ENCODE data around the gene MAPKAP1. TPM values are rescaled to one million over a fixed set of nuclear protein-coding genes. Genes with fewer than 3 reads are reported as not detected.

The MAPKAP1 gene
- total and polyA plus RNA-seq, 2 of the 13 experiments (the other 11 are each of a cell fraction or from before 2014, with no cell fraction given), result 45.0 to 64.3 TPM

DNA sequence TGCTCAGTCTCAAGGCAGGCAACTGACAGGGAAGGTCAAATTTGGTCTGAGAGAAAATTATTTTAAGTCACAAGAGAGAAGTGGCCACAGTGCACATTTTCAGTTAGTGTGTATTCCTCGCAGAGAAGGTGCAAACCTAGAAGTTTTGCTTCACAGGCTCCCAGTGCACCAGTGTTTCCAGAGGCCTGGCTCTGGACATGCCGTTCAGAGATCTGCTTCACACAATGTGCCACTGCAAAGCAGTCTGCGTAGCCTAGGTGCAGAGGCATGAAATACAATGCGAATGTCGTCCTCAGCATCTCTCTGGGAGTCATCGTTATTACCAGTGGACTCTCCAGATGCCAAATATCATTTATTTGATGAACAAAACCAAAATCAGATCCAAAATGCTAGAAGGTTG is 147.8 kb downstream of the MAPKAP1 start:
- intact Hi-C loops (cut with micrococcal nuclease; ENCODE audit: unreplicated experiment) (loop anchor here (5.0 kb wide), 1 partner anchor 127 kb away; no protein-coding TSS in a partner anchor), in situ Hi-C loops (cut with HindIII; ENCODE audit: extremely low pct_ligation_motif_present, low pct_unique_long_range_greater_than_20kb) (no loop called here)
- H3K4me1 ChIP-seq (ENCODE audit: insufficient read depth, low read length), result peaks cover 6% of the 10 kb centered on the region; the same call in 1 of the 2 replicates
- H3K27me3 ChIP-seq (ENCODE audit: control insufficient read depth in 1 of 2, insufficient read depth in 2 of 2, low read length in 2 of 2), result no peaks in the 10 kb centered on the region
- FAIRE-seq, result no peak
- ATAC-seq, result no peak
- WGBS (ENCODE audit: low lambda C conversion rate), result 99% methylated on average over 6 of the region's 6 CpGs
- H3K4me3 ChIP-seq (replicated peaks in 1 of 3; ENCODE audit: insufficient read depth in 1 of 3, low read depth in 2 of 3, low read length in 3 of 3), result no peak overlapping the region
- no peak for DNase-seq (ENCODE audit: low spot score)
- no peaks in the 10 kb centered on the region for H3K9me3 ChIP-seq (ENCODE audit: low read length)
- no peak overlapping the region for H2AFZ ChIP-seq (ENCODE audit: low read length)
- no peaks in the 10 kb centered on the region for H3K79me2 ChIP-seq (ENCODE audit: insufficient read depth, low read length)
- H3K9ac ChIP-seq (ENCODE audit: insufficient read depth, low read depth, low read length), result no peak overlapping the region
- no peak overlapping the region for H3K4me2 ChIP-seq (ENCODE audit: low read depth, low read length)
- no peak overlapping the region for H3K27ac ChIP-seq (ENCODE audit: extremely low read length, insufficient read depth, low read length)
- no peaks in the 10 kb centered on the region for H4K20me1 ChIP-seq (ENCODE audit: insufficient read depth, low read length)
- H3K36me3 ChIP-seq (replicated peaks in 1 of 2; ENCODE audit: control insufficient read depth in 1 of 2, insufficient read depth in 2 of 2, low read length in 2 of 2), result peaks cover 0 to 11% of the 10 kb centered on the region in 2 experiments; a peak in 1 of 5 replicates
- ChIA-PET CTCF (ENCODE audit: low intra/inter-chr PET ratio, low total read pairs) (interaction anchor here (3.6 kb wide), 1 partner anchor 72 kb away, joined by 42 read pairs; no protein-coding TSS in a partner anchor), POLR2A (no interaction called here)
- no peak for TF ChIP-seq ARHGAP35 (CRISPR knock-in tag; IDR thresholded peaks at IDR 0.05; ENCODE audit: borderline replicate concordance)
- no peak for TF ChIP-seq HNF1B (CRISPR knock-in tag; IDR thresholded peaks at IDR 0.05)
- TF ChIP-seq ZBTB37 (CRISPR knock-in tag; IDR thresholded peaks at IDR 0.05), result no peak
- no peak for TF ChIP-seq FOXK2 (IDR thresholded peaks at IDR 0.05)
- TF ChIP-seq ZNF761 (CRISPR knock-in tag; conservative IDR thresholded peaks at IDR 0.05), result no peak
- no peak for TF ChIP-seq ZNF558 (CRISPR knock-in tag; IDR thresholded peaks at IDR 0.05; ENCODE audit: borderline replicate concordance)
- TF ChIP-seq DNMT3B (CRISPR knock-in tag; conservative IDR thresholded peaks at IDR 0.05), result no peak
- no peak for TF ChIP-seq ZNF557 (CRISPR knock-in tag; IDR thresholded peaks at IDR 0.05)
- TF ChIP-seq HDAC6 (IDR thresholded peaks at IDR 0.05; ENCODE audit: low read depth, low read length), result no peak
- TF ChIP-seq RELA (CRISPR knock-in tag; IDR thresholded peaks at IDR 0.05), result no peak
- no TSS peak for BruUV-seq (replicated peaks)

All from HepG2 (cell line).